Skeletal muscle tissue (tissue), 4 donors: ENCODE measurements around the gene TMEM259. TPM values are rescaled to one million over a fixed set of nuclear protein-coding genes. Genes with fewer than 3 reads are reported as not detected.

Source experiments
- H3K27ac ChIP-seq: one replicate; pipeline ENCODE4 v1.7.0; 2013; ENCODE audit warnings: mild to moderate bottlenecking, low read depth, low read length, inconsistent platforms
- H3K27me3 ChIP-seq, 3 donors: one replicate each; pipeline ENCODE4 v1.7.0; 2013; ENCODE audit warnings: low read length in 3 of 3; ENCODE audit not compliant: control insufficient read depth in 3 of 3, insufficient read depth in 3 of 3
- H3K36me3 ChIP-seq, 3 donors: one replicate each; pipeline ENCODE4 v1.7.0; 2013; ENCODE audit warnings: low read length in 3 of 3; ENCODE audit not compliant: control insufficient read depth in 3 of 3, insufficient read depth in 3 of 3
- H3K4me1 ChIP-seq, 3 donors: one replicate each; pipeline ENCODE4 v1.7.0; 2013; ENCODE audit warnings: low read length in 3 of 3, mild to moderate bottlenecking in 3 of 3; ENCODE audit not compliant: control insufficient read depth in 3 of 3, insufficient read depth in 3 of 3
- H3K4me3 ChIP-seq, 3 donors: one replicate each; pipeline ENCODE4 v1.7.0; 2013; ENCODE audit warnings: low read length in 3 of 3
- H3K9ac ChIP-seq, 3 donors: one replicate each; pipeline ENCODE4 v1.7.0; 2013; ENCODE audit warnings: low read length in 3 of 3, mild to moderate bottlenecking in 3 of 3, moderate library complexity in 2 of 3, low read depth in 1 of 3
- H3K9me3 ChIP-seq, 3 donors: one replicate each; pipeline ENCODE4 v1.7.0; 2013; ENCODE audit warnings: low read length in 3 of 3; ENCODE audit not compliant: control insufficient read depth in 3 of 3
- total RNA-seq: library from RNA; depleted of rRNA; stranded (reverse); fragments of >200 nt; gene quantifications from one replicate; pipeline ENCODE4 v1.2.3, GENCODE V29; 2014
- donor health status: Osteomylitis.

The TMEM259 gene
- total RNA-seq, 1 donor from 2014 or later, result 25.6 TPM

DNA sequence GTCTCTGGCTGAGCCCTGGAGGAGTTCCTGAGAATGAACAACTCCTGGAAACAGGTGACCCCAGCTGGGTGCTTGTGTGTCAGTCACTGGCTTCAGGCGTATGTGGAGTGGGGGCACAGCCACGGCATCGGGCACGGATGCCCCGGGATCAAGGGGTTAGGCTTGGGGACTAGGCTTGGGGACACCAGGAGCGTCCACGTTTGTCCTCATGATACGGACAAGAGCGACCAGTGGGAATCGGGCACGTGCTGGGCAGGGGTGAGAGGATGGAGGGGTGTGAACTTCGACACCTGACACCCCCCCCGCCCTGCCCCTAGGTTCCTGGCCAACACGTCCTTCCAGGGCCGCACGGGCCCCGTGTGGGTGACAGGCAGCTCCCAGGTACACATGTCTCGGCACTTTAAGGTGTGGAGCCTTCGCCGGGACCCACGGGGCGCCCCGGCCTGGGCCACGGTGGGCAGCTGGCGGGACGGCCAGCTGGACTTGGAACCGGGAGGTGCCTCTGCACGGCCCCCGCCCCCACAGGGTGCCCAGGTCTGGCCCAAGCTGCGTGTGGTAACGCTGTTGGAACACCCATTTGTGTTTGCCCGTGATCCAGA lies 16.6 kb downstream of the TMEM259 start:
- Histone ChIP-seq H3K27me3 (peaks cover 23 to 39% (median 38%) of the 10 kb centered on the region in 3 donors), H3K9me3 (no peaks in the 10 kb centered on the region), H3K9ac (no peak overlapping the region), H3K27ac (no peak overlapping the region), H3K36me3 (peaks cover 0 to 2% (median 0%) of the 10 kb centered on the region in 3 donors), H3K4me1 (peaks cover 0 to 6% (median 0%) of the 10 kb centered on the region in 3 donors), H3K4me3 (no peak overlapping the region)

DNA sequence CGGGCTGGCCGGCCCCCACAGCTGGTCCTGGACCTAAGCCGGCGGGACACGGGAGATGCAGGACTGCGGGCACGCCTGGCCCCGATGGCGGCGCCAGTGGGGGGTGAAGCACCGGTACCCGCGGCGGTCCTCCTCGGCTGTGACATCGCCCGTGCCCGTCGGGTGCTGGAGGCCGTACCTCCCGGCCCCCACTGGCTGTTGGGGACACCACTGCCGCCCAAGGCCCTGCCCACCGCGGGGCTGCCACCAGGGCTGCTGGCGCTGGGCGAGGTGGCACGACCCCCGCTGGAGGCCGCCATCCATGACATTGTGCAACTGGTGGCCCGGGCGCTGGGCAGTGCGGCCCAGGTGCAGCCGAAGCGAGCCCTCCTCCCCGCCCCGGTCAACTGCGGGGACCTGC lies 17.6 kb downstream of the TMEM259 start:
- peaks cover 32 to 49% (median 47%) of the 10 kb centered on the region in 3 donors for H3K27me3 ChIP-seq
- no peaks in the 10 kb centered on the region for H3K9me3 ChIP-seq
- H3K36me3 ChIP-seq, result no peaks in the 10 kb centered on the region
- H3K27ac ChIP-seq, result no peak overlapping the region
- peaks cover 0 to 6% (median 0%) of the 10 kb centered on the region in 3 donors for H3K4me1 ChIP-seq
- H3K9ac ChIP-seq, result no peak overlapping the region
- H3K4me3 ChIP-seq, result no peak overlapping the region

DNA sequence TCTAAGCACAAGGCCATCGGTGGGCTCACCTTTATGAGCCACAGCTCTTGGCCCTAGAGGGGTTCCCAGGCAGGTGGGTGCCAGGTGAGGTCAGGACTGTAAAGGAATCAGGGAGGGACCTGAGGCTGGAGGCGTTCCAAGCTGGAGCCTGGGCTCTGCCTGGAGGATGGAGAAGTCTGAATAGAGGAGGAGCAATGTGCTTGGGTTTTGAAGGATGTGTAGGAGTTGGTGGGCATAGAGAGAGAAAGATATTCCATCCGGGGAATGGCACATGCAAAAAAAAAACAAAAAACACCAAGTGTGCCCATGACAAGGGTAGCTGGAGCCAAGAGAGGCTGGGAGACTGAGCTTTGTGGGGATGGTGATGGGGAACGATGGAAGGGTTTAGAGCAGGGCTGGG lies 18.3 kb downstream of the TMEM259 start:
- Histone ChIP-seq H3K4me3 (no peak overlapping the region), H3K27ac (no peak overlapping the region), H3K9me3 (no peaks in the 10 kb centered on the region), H3K9ac (no peak overlapping the region), H3K4me1 (peaks cover 0 to 6% (median 0%) of the 10 kb centered on the region in 3 donors), H3K27me3 (peaks cover 38 to 56% (median 54%) of the 10 kb centered on the region in 3 donors), H3K36me3 (no peaks in the 10 kb centered on the region)

DNA sequence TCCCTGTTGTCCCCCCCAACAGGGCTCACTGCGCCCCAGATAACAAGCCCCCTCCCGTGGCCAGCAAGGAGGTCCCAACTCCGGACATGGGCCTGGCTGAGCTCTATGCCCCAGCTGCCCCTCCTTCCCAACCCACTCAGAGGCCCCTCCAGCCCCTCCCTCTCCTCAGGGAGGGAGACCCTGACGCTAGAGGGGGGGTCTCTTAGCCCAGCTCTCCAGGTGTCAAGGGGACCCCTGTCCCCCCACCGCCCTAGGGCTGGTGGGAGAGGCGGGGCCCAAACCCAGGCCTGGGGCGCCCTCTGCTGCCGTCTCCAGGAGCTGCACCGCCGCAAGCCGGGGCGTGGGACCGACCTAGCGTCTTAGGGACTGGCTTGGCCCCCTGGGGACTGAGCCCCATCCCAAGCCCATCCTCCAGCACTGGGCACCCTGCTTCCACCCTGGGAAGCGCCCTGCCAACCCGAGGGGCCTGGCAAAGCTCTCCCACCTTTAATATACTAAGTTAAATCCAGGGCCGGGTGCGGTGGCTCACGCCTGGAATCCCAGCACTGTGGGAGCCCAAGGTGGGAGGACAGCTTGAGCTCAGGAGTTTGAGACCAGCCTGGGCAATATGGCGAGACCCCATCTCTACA lies 19.3 kb downstream of the TMEM259 start:
- H3K36me3 ChIP-seq, result no peaks in the 10 kb centered on the region
- H3K9me3 ChIP-seq, result no peaks in the 10 kb centered on the region
- no peak overlapping the region for H3K4me3 ChIP-seq
- no peak overlapping the region for H3K9ac ChIP-seq
- H3K27ac ChIP-seq, result no peak overlapping the region
- H3K27me3 ChIP-seq, result peaks cover 45 to 64% (median 61%) of the 10 kb centered on the region in 3 donors
- H3K4me1 ChIP-seq, result peaks cover 0 to 6% (median 0%) of the 10 kb centered on the region in 3 donors

DNA sequence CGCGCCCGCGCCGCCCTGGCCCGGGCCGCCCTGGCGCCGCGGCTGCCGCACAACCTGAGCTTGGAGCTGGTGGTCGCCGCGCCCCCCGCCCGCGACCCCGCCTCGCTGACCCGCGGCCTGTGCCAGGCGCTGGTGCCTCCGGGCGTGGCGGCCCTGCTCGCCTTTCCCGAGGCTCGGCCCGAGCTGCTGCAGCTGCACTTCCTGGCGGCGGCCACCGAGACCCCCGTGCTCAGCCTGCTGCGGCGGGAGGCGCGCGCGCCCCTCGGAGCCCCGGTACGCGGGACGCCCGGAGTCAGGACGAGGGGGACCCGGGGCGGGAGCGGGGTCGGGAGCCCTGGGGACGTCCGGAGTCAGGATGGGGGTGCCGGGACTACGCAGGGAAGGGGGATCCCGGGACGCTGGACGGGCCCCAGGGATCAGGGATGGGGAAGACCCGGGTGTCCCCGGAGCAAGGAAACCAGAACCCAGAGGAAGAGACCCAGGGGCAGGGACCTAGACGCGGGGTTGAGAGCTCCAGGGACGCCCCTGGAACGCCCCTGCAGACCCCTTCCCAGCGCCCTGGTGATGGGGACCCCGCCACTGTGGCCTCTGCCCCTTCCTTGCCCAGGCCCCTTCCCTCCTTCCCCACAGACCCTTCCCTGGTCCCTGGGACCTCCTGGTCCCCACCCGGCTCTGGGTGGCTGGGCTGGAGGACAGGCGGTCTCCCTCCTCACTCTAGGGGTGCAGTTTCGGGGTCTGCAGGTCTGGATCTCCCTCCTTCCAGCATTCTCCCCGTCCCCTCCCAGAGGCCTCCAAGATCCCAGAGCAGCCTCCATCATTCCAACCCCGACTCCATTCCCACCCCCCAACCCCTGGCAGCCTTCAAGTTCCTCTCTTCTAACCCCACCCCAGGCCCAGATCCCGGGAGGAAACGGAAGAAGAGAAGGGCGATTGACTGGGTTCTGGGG lies 20.1 kb downstream of the TMEM259 start:
- H3K4me3 ChIP-seq, result no peak overlapping the region
- H3K9ac ChIP-seq, result no peak overlapping the region
- no peaks in the 10 kb centered on the region for H3K9me3 ChIP-seq
- H3K27me3 ChIP-seq, result peaks cover 52 to 72% (median 69%) of the 10 kb centered on the region in 3 donors
- no peak overlapping the region for H3K27ac ChIP-seq
- no peaks in the 10 kb centered on the region for H3K36me3 ChIP-seq
- peaks cover 0 to 11% (median 7%) of the 10 kb centered on the region in 3 donors for H3K4me1 ChIP-seq

DNA sequence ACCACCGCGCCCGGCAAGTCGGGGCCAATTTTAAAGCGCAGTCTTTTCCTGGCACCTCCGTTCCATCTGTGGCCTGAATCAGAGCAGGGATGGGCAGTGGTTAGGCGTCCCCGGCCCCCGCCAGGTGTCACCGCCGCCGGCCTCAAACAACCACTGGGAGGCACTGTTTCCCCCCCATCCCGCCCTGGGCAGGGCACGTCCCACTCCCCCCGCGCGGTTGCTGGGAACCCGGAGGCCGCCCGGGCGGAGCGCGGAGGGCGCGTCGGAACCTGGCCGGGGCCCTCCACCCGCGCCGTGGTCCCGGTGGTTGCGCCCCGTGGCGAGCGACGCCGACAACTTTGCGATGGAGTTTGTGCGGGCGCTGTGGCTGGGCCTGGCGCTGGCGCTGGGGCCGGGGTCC lies 20.8 kb downstream of the TMEM259 start, which contains the start of gene GRIN3B:
GRIN3B (plus strand) TSS at position 325 of the 400 bp plus-strand sequence; CDS start at position 344, 19 bp downstream.
- H3K4me1 ChIP-seq, result peaks cover 0 to 15% (median 10%) of the 10 kb centered on the region in 3 donors
- H3K9me3 ChIP-seq, result no peaks in the 10 kb centered on the region
- no peak within 1 kb of the TSS for H3K4me3 ChIP-seq
- H3K9ac ChIP-seq, result no peak within 1 kb of the TSS
- no peak within 1 kb of the TSS for H3K27ac ChIP-seq
- no peaks in the 10 kb centered on the region for H3K36me3 ChIP-seq
- peaks cover 59 to 80% (median 74%) of the 10 kb centered on the region in 3 donors for H3K27me3 ChIP-seq

DNA sequence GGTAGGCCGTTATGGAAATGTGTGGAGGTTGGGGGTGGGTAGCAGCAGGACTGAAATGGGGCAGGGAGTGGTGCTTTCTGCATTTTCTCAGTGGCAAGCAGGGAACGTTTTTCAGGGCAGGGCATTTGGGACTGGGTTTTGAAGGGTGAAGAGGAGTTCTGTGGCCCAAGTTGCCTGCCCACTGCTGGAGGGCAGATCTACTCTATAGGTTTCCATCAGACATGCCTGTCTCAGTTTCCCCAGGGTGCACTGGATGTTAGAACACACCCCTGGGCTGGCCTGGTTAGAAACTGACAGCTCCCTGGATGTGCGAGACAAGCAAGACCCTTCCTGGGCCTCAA lies 21.6 kb downstream of the TMEM259 start:
- H3K27me3 ChIP-seq, result peaks cover 61 to 79% (median 77%) of the 10 kb centered on the region in 3 donors
- no peak overlapping the region for H3K4me3 ChIP-seq

DNA sequence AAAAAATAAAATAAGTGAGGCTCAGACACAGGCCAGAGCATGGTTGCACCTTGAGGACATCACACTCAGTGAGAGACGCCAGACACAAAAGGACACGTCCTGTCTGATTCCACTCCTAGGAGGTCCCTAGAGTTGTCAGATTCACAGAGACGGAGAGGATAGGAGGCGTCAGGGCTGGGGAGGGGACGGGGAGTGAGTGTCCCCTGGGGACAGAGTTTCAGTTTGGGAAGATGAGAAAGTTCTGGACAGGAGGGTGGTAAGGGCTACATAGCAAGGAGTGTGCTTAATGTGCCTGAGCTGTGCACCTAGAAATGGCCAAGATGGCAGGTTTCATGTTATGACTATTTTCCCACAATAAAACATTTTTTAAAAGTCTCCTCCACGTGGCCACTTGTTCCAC lies 22.9 kb downstream of the TMEM259 start:
- no peak overlapping the region for H3K4me3 ChIP-seq
- H3K27ac ChIP-seq, result no peak overlapping the region
- no peak overlapping the region for H3K9ac ChIP-seq
- peaks cover 0 to 16% (median 10%) of the 10 kb centered on the region in 3 donors for H3K4me1 ChIP-seq
- H3K9me3 ChIP-seq, result no peaks in the 10 kb centered on the region
- H3K27me3 ChIP-seq, result peaks cover 51 to 67% (median 67%) of the 10 kb centered on the region in 3 donors
- H3K36me3 ChIP-seq, result peaks cover 0 to 3% (median 1%) of the 10 kb centered on the region in 3 donors

More for the DNA sequence above, 21.6 kb downstream of the TMEM259 start:
- no peaks in the 10 kb centered on the region for H3K36me3 ChIP-seq
- H3K9ac ChIP-seq, result no peak overlapping the region
- H3K4me1 ChIP-seq, result peaks cover 0 to 16% (median 10%) of the 10 kb centered on the region in 3 donors
- H3K27ac ChIP-seq, result no peak overlapping the region
- H3K9me3 ChIP-seq, result no peaks in the 10 kb centered on the region

DNA sequence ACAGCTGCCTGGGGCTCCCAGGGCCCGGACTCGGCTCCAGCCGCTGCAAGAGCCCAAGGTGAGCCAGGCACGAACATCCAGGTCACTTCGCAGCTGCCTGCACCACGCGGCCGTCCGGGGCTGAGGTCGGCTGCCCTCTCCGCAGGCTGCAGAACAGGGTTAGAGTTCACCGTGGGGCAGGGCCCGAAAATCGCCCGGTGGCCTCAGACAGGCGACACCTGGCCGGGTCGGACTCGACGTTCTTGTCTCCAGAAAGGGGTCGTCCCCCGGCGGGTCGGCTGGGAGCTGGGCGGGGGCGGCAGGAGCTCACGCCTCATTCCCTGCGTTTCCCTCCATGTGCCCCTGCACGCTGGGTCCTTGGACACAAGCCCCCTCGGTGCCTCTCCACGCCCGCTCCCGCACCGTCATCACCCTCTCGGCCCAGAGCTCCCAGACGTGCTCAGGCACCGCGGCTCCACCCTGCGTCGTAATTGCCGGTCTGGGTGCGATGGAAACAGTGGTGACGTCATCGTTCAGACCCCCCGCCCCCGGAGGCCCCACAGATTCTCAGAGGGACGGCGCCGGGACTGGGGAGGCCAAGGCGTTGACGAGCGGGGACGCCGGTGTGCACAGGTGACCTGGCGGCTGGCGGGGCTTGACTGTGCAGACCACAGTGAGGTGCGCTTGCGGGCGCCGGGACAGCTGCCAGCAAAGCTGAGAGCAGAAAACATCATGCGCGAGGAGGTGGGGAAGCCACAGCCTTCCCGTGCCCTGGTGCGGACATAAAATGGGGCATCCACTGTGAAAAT lies 24.7 kb downstream of the TMEM259 start:
- Histone ChIP-seq H3K9me3 (no peaks in the 10 kb centered on the region), H3K27ac (no peak overlapping the region), H3K4me1 (peaks cover 0 to 13% (median 10%) of the 10 kb centered on the region in 3 donors), H3K4me3 (no peak overlapping the region), H3K27me3 (peaks cover 43 to 54% (median 53%) of the 10 kb centered on the region in 3 donors), H3K36me3 (peaks cover 0 to 6% (median 5%) of the 10 kb centered on the region in 3 donors), H3K9ac (no peak overlapping the region)
